ENCODE data around the gene CAPN14.

DNA sequence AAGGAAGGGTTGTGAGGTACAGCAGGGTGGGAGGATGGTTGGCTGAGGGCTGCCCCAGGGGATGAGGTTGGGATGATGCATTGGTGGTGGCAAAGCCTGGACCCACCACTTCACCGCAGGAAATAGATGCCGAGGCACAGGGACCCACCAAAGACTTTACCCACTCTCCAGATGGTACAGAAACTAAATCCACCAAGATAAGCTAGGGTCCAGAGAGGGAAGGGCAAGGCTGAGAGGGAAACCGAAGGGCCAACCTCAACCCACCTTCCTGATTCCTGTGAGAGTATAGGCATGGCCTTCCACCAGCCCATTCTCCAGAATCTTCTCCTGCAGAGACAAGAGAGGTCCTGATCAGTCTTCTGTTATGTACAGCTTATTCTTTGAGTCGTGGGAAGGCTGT lies 18.1 kb downstream of the CAPN14 start:
- no peak for TF ChIP-seq CTCF (IDR thresholded peaks at IDR 0.05; ENCODE audit: poor library complexity)
- no peak for TF ChIP-seq EZH2phosphoT487 (IDR thresholded peaks at IDR 0.05; ENCODE audit: low read depth, severe bottlenecking, unreplicated experiment)
